K562 (cell line): Measurements from ENCODE around the gene P2RY14. TPM values are rescaled to one million over a fixed set of nuclear protein-coding genes. Genes with fewer than 3 reads are reported as not detected.

Experiments used
- ATAC-seq: fragments of 200-7000 bp; cut with Tn5 transposase; 3 replicates; pipeline ENCODE4 v1.9.1; 2020; ENCODE audit warnings: moderate library complexity
- BruUV-seq: library from RNA; stranded (reverse); fragments of 400-500 nt; replicated peaks from 2 replicates; lab custom pipeline; 2021; lab: Mats Ljungman, UMichigan
- CTCF ChIA-PET: fragments of 300-600 bp; formaldehyde crosslinking; extraction: SDS; loops from one replicate; lab custom pipeline; 2021; ENCODE audit warnings: low intra/inter-chr PET ratio; lab: Yijun Ruan, JAX
- POLR2A ChIA-PET: fragments of 300-600, 350-650 bp; sonication (Branson Sonifier 250); formaldehyde crosslinking; extraction: SDS; loops from one replicate; lab custom pipeline; 2021; ENCODE audit warnings: antibody characterized with exemption, inconsistent platforms; lab: Yijun Ruan, JAX
- DNase-seq, 4 experiments: peaks; one replicate each; pipeline versions ENCODE4 v3.0.0 to v3.0.0-alpha.2; 2011 to 2018; ENCODE audit warnings: low spot score in 3 of 4, mixed read lengths in 3 of 4; ENCODE audit errors: extremely low read depth in 1 of 4
- FAIRE-seq: peaks from 2 replicates; lab custom pipeline; 2011; peaks lifted over from hg19 to GRCh38; lab: Jason Lieb, UNC
- H2AFZ ChIP-seq: 2 replicates; pipeline ENCODE4 v1.6.0; 2011; ENCODE audit warnings: low read depth, low read length, control low read depth, inconsistent platforms
- H3K27ac ChIP-seq: fragments of 200-600 bp; 3 replicates; pipeline ENCODE4 v1.8.0; 2011; ENCODE audit warnings: low read depth, mild to moderate bottlenecking, control low read depth, inconsistent platforms, low read length, moderate library complexity, mixed read lengths; ENCODE audit errors: extremely low read depth
- H3K27me3 ChIP-seq, 2 experiments: fragments of 300-600 bp in 1 of 2; 2 replicates in 1 of 2; 3 replicates in 1 of 2; pipeline versions ENCODE4 v1.6.0 to v1.8.0; 2011; ENCODE audit warnings: inconsistent platforms in 2 of 2, low read length in 2 of 2, mild to moderate bottlenecking in 1 of 2, mixed read lengths in 1 of 2, moderate library complexity in 1 of 2; ENCODE audit not compliant: control insufficient read depth in 2 of 2, insufficient read depth in 2 of 2
- H3K36me3 ChIP-seq: fragments of 300-600 bp; 3 replicates; pipeline ENCODE4 v1.8.0; 2011; ENCODE audit warnings: mild to moderate bottlenecking, low read length, inconsistent platforms; ENCODE audit not compliant: control insufficient read depth, insufficient read depth
- H3K4me1 ChIP-seq, 2 experiments: fragments of 200-600 bp in 1 of 2; replicated peaks in 1 of 2; 2 replicates in 1 of 2; 3 replicates in 1 of 2; pipeline versions ENCODE4 v1.5.1 to v1.8.0; 2011; ENCODE audit warnings: inconsistent platforms in 2 of 2, low read length in 2 of 2, mild to moderate bottlenecking in 1 of 2, mixed read lengths in 1 of 2, moderate library complexity in 1 of 2; ENCODE audit not compliant: control insufficient read depth in 2 of 2, insufficient read depth in 2 of 2
- H3K4me2 ChIP-seq: 2 replicates; pipeline ENCODE4 v1.6.1; 2011; ENCODE audit warnings: low read length, control low read depth, inconsistent platforms, mixed read lengths; ENCODE audit not compliant: insufficient read depth
- H3K4me3 ChIP-seq: fragments of 200-600 bp; sonication (generic), shearing (Covaris generic); 2 replicates; pipeline ENCODE4 v1.5.1; 2016; ENCODE audit warnings: control low read depth, inconsistent platforms
- H3K79me2 ChIP-seq: fragments of 200-600 bp; 3 replicates; pipeline ENCODE4 v1.8.0; 2011; ENCODE audit warnings: low read length, inconsistent platforms; ENCODE audit not compliant: control insufficient read depth, insufficient read depth
- H3K9ac ChIP-seq, 2 experiments: 2 replicates each; pipeline versions ENCODE4 v1.6.0 to v1.6.1; 2011; ENCODE audit warnings: low read depth in 2 of 2, low read length in 2 of 2, control low read depth in 1 of 2, inconsistent platforms in 1 of 2, mild to moderate bottlenecking in 1 of 2, mixed read lengths in 1 of 2; ENCODE audit not compliant: insufficient read depth in 1 of 2
- H3K9me1 ChIP-seq: one replicate; pipeline ENCODE4 v1.6.0; 2011; ENCODE audit warnings: inconsistent platforms, mild to moderate bottlenecking, low read length, moderate library complexity; ENCODE audit not compliant: control insufficient read depth, insufficient read depth
- H3K9me3 ChIP-seq: replicated peaks from 2 replicates; pipeline ENCODE4 v1.5.1; 2011; ENCODE audit warnings: low read depth, low read length, inconsistent platforms; ENCODE audit not compliant: control insufficient read depth, insufficient read depth
- H4K20me1 ChIP-seq: replicated peaks from 2 replicates; pipeline ENCODE4 v1.6.1; 2011; ENCODE audit warnings: low read length, inconsistent platforms, mixed read lengths; ENCODE audit not compliant: control insufficient read depth, insufficient read depth
- ARID1B ChIP-seq: fragments of 450-650 bp; IDR thresholded peaks from 2 replicates; pipeline ENCODE4 v1.6.1; 2016; ENCODE audit warnings: antibody characterized with exemption, mild to moderate bottlenecking, inconsistent platforms
- ARID2 ChIP-seq: fragments of 450-650 bp; IDR thresholded peaks from 2 replicates; pipeline ENCODE4 v1.6.1; 2017; ENCODE audit warnings: antibody characterized with exemption, mild to moderate bottlenecking
- FOXK1 ChIP-seq: sonication (generic); formaldehyde crosslinking; IDR thresholded peaks from 2 replicates; pipeline ENCODE4 v1.8.0; 2022; ENCODE audit warnings: missing genetic modification reagents, mild to moderate bottlenecking, borderline replicate concordance
- ILK ChIP-seq: fragments of 450-650 bp; IDR thresholded peaks from 2 replicates; pipeline ENCODE4 v1.6.1; 2016; ENCODE audit warnings: missing genetic modification characterization, low read depth, mild to moderate bottlenecking, missing compliant biosample characterization, moderate library complexity, borderline replicate concordance
- KLF6 ChIP-seq: fragments of 250-450 bp; sonication (Bioruptor Pico); IDR thresholded peaks from 2 replicates; pipeline ENCODE4 v1.4.0; 2020; ENCODE audit warnings: mild to moderate bottlenecking, moderate library complexity, borderline replicate concordance
- SAFB2 ChIP-seq: fragments of 200-400 bp; formaldehyde crosslinking; IDR thresholded peaks from 2 replicates; pipeline ENCODE4 v1.6.1; 2018; ENCODE audit warnings: borderline replicate concordance, low read length, low read depth, moderate library complexity; ENCODE audit not compliant: severe bottlenecking
- XRCC4 ChIP-seq: IDR thresholded peaks from one replicate; pipeline ENCODE4 v1.6.1; 2011; ENCODE audit not compliant: insufficient read depth, insufficient read length; ENCODE audit errors: extremely low read depth
- ZNF12 ChIP-seq: sonication (generic); formaldehyde crosslinking; IDR thresholded peaks from 2 replicates; pipeline ENCODE4 v1.4.0; 2020; ENCODE audit warnings: mild to moderate bottlenecking, missing genetic modification reagents
- ZNF41 ChIP-seq: fragments of 250-450 bp; sonication (Bioruptor Pico); conservative IDR thresholded peaks from 2 replicates; pipeline ENCODE4 v1.4.0; 2020; ENCODE audit warnings: mild to moderate bottlenecking
- ZNF507 ChIP-seq: conservative IDR thresholded peaks from 2 replicates; pipeline ENCODE4 v1.6.1; 2017; ENCODE audit warnings: missing genetic modification characterization, missing compliant biosample characterization
- ZNF717 ChIP-seq: fragments of 250-450 bp; sonication (Bioruptor Pico); IDR thresholded peaks from 2 replicates; pipeline ENCODE4 v1.5.0; 2021
- WGBS: fragments of 100-300 bp; shearing (Covaris generic); methylation state at CpG from one replicate; pipeline ENCODE4 v1.1.6; 2016; ENCODE audit warnings: low coverage, mixed read lengths; ENCODE audit not compliant: insufficient coverage; ENCODE audit errors: missing lambda C conversion rate; 5-methylcytosine and 5-hydroxymethylcytosine counted together
- in situ Hi-C: fragments of 300-500 bp; cut with MboI; formaldehyde crosslinking; loops from 4 replicates; pipeline ENCODE4 v1.15.0; 2018; ENCODE audit warnings: inconsistent platforms, mixed read lengths
- intact Hi-C: fragments of 100-400 bp; cut with micrococcal nuclease; formaldehyde crosslinking; loops from 2 replicates; pipeline ENCODE4 v1.14.2; 2022
- polyA plus RNA-seq, 8 experiments: library from polyadenylated mRNA; depleted of rRNA in 4 of 8; stranded (reverse) in 5 of 8; unstranded in 3 of 8; fragments of >200 nt; fragmentation: Nextera tagmentation in 2 of 8; fragmentation: Illumina TruSeq in 1 of 8; extraction: Ambion mirVana in 2 of 8; extraction: Trizol in 1 of 8; gene quantifications; 2 replicates each; pipeline versions ENCODE4 v1.2.1 to v1.2.3, GENCODE V29; 2011 to 2014; ENCODE audit warnings: inconsistent platforms in 1 of 8, missing spikeins in 1 of 8
- total RNA-seq, 7 experiments: library from RNA; depleted of rRNA in 6 of 7; stranded (reverse); fragments of >200 nt in 6 of 7; fragmentation: Illumina TruSeq in 2 of 7; extraction: Trizol in 2 of 7; gene quantifications; 2 replicates each; pipeline versions ENCODE4 v1.2.1 to v1.2.3, GENCODE V29; 2011 to 2021; ENCODE audit warnings: low replicate concordance in 1 of 7
- TF ChIP-seq, protein P1 (sequence below): fragments of 250-450 bp; sonication (Bioruptor Pico); IDR thresholded peaks from 2 replicates; pipeline ENCODE4 v1.4.0; 2020; ENCODE audit warnings: borderline replicate concordance

The P2RY14 gene
- total and polyA plus RNA-seq, 9 of the 15 experiments (the other 6 are each of a cell fraction or from before 2014, with no cell fraction given): not detected

DNA sequence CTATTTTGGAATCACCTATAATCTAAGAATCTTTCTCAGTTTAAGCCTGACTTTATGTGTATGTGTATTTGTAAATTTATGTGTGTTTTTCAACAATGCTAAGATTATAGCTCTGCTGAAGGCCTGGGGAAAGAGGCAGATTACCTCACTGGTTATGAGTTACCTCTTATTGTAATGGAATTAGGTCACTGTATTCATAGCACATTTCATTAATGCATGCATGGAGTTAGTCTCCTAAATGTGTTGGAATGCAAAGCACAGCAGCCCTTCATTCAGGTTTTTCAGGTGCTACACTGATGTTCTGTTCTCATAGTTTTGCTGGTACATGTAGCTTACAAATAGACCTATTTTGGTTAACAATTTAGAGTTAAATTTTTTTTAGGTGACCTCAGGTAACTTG lies 28.8 kb upstream of the P2RY14 start:
- in situ Hi-C loops (no loop called here), intact Hi-C loops (no loop called here)
- DNase-seq (no peak), ATAC-seq (no peak), FAIRE-seq (no peak)
- no peaks in the 10 kb centered on the region for H3K9me3 ChIP-seq
- TF ChIP-seq FOXK1 (CRISPR knock-in tag): no peak
- no peak for TF ChIP-seq ILK (tag)
- TF ChIP-seq ZNF41 (CRISPR knock-in tag): no peak
- no peak for TF ChIP-seq ZNF717 (CRISPR knock-in tag)
- TF ChIP-seq SAFB2: no peak
- no peak for TF ChIP-seq ZNF507
- ChIA-PET CTCF (no interaction called here), POLR2A (interaction anchor here (0.6 kb wide), 1 partner anchor 419 kb away, joined by 4 read pairs; no protein-coding TSS in a partner anchor)
- H3K9me1 ChIP-seq: peaks cover 3% of the 10 kb centered on the region
- H3K9ac ChIP-seq: no peak overlapping the region
- no peak overlapping the region for H3K27ac ChIP-seq
- H3K4me1 ChIP-seq: no peaks in the 10 kb centered on the region
- H3K79me2 ChIP-seq: no peaks in the 10 kb centered on the region
- no peak overlapping the region for H3K4me3 ChIP-seq
- no peaks in the 10 kb centered on the region for H3K36me3 ChIP-seq
- H3K4me2 ChIP-seq: no peak overlapping the region
- no TSS peak for BruUV-seq
- H4K20me1 ChIP-seq: no peaks in the 10 kb centered on the region
- H2AFZ ChIP-seq: no peak overlapping the region
- peaks cover 2 to 9% of the 10 kb centered on the region in 2 experiments; a peak in 2 of 5 replicates for H3K27me3 ChIP-seq

GRCh38 chr3:151306168-151306810 lies 27.9 kb upstream of the P2RY14 start:
- FAIRE-seq: no peak
- H3K9me1 ChIP-seq: peaks cover 3% of the 10 kb centered on the region
- H3K4me2 ChIP-seq: no peak overlapping the region
- H3K27me3 ChIP-seq: peaks cover 0 to 9% of the 10 kb centered on the region in 2 experiments; a peak in 2 of 5 replicates
- no peaks in the 10 kb centered on the region for H3K4me1 ChIP-seq
- no peaks in the 10 kb centered on the region for H3K9me3 ChIP-seq
- H3K36me3 ChIP-seq: no peaks in the 10 kb centered on the region
- no peak for ATAC-seq
- in situ Hi-C loops (no loop called here), intact Hi-C loops (no loop called here)
- POLR2A ChIA-PET: no interaction called here
- DNase-seq: no peak
- H3K9ac ChIP-seq: no peak overlapping the region
- no peak overlapping the region for H2AFZ ChIP-seq
- H3K27ac ChIP-seq: no peak overlapping the region
- H3K79me2 ChIP-seq: no peaks in the 10 kb centered on the region
- BruUV-seq: no TSS peak
- 0% methylated on average over 6 of the region's 6 CpGs for WGBS
- CTCF ChIA-PET: no interaction called here
- no peak overlapping the region for H3K4me3 ChIP-seq
- no peaks in the 10 kb centered on the region for H4K20me1 ChIP-seq
- no peak for TF ChIP-seq ZNF12 (CRISPR knock-in tag)
- no peak for TF ChIP-seq KLF6 (CRISPR knock-in tag)
- no peak for TF ChIP-seq ARID2
- TF ChIP-seq, protein P1, sequence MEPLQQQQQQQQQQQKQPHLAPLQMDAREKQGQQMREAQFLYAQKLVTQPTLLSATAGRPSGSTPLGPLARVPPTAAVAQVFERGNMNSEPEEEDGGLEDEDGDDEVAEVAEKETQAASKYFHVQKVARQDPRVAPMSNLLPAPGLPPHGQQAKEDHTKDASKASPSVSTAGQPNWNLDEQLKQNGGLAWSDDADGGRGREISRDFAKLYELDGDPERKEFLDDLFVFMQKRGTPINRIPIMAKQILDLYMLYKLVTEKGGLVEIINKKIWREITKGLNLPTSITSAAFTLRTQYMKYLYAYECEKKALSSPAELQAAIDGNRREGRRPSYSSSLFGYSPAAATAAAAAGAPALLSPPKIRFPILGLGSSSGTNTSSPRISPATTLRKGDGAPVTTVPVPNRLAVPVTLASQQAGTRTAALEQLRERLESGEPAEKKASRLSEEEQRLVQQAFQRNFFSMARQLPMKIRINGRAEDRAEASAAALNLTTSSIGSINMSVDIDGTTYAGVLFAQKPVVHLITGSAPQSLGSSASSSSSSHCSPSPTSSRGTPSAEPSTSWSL: no peak
- TF ChIP-seq XRCC4: no peak
- TF ChIP-seq ARID1B: no peak
